SKM-1 (cell line): ENCODE data around the gene SGPL1.
"Not testable (repeated sequence)": the region's sequence is repeated elsewhere in the genome, so short reads cannot be mapped to it uniquely, and the experiment has no call there.

Source experiments
- DNase-seq: peaks from one replicate; lab custom pipeline; 2025; ENCODE audit not compliant: unreplicated experiment; lab: John Stamatoyannopoulos, UW

The SGPL1 gene, protein sequence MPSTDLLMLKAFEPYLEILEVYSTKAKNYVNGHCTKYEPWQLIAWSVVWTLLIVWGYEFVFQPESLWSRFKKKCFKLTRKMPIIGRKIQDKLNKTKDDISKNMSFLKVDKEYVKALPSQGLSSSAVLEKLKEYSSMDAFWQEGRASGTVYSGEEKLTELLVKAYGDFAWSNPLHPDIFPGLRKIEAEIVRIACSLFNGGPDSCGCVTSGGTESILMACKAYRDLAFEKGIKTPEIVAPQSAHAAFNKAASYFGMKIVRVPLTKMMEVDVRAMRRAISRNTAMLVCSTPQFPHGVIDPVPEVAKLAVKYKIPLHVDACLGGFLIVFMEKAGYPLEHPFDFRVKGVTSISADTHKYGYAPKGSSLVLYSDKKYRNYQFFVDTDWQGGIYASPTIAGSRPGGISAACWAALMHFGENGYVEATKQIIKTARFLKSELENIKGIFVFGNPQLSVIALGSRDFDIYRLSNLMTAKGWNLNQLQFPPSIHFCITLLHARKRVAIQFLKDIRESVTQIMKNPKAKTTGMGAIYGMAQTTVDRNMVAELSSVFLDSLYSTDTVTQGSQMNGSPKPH

DNA sequence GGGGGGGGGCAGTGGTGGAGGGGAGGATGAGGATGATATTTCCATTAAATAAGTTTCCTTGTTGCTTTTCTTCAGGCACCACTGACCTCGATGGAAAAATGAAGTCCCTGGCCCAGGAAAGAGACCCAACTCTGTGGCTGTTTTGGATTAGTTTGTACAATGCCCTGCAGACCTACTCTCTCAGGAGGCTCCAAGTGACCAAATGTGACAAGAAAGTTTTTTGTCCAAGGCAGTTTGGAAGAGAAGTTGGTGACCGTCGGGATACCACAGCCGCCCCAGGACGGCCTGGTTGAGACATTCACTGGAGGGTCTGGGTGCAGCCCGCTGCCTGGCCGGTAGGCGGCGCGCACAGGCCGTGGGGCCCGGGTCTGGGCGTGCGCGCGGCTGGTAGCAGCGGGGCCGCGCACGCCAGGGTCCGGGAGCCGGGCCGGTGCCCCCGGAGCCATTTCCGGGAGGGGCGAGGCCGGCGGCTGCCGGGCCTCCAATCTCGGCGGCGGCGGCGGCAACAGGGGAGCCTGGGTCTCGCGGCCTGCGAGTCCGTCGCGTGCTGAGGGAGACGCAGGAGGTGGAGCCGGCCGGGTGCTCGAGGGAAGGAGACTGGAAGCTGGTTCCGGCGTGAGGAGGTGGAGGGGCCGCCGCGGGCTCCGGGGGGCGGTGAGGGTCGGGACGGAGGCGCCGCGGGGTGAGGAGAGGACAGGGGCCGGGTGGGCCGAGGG lies at the start of gene SGPL1:
SGPL1 (plus strand) TSS at position 445 of the 716 bp plus-strand sequence. CDS start 906 bp downstream, outside the sequence.
- peak; percentile 59 for DNase-seq

DNA sequence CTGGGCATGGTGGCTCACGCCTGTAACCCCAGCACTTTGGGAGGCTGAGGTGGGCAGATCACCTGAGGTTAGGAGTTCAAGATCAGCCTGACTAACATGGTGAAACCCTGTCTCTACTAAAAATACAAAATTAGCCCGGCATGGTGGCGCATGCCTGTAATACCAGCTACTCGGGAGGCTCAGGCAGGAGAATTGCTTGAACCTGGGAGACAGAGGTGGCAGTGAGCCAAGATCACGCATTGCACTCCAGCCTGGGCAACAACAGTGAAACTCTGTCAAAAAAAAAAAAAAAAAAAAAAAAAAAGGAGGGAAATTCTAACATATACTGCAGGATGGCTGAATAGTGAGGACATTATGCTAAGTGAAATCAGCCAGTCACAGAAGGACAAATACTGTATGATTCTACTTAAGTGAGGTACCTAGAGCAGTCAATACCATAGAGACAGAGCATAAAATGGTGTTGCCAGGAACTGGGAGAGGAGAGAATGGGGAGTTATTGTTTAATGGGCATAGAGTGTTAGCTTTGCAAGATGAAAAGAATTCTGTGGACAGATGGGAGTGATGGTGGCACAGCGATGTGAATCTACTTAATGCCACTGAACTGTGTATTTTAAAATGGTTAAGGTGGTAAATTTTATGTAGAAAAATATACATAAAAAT lies 47.6 kb upstream of the SGPL1 start:
- not testable (repeated sequence) for DNase-seq

DNA sequence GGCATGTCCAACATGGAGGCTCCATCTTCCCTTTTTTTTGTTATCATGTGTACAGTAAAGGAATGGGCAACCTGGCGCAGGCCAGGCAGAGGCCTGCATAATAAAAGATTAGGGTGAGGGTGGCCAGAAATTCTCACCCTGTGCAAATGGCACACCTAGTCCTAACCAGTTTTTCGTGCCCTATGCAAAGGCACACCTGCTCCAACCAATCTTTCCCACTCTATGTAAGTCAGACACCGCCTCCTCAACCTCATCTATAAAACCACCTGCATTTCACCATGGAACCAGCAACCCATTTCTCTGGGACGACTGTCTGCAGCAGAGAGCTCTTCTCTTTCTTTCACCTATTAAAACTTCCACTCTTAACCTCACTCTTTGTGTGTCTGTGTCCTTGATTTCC lies 46.6 kb upstream of the SGPL1 start:
- DNase-seq = no peak

DNA sequence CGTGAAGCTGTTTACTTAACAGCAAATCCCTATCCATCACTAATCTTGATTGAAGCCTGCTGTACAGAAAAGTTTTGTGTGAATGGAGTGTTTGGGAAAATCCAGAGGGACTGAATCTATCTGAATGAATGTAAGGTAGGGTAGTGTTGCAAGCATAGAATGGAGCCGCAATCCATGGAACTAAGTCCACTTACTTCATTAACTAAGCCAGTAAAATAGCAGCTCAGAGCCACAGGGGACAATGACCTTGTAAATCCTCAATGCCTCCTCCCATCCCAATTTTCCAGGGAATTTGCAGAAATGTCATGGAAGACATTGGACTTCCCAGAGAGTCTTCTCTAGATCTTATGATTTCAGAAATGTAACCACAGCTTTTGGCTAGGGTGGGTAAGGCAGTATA lies 45.7 kb upstream of the SGPL1 start:
- DNase-seq = no peak

DNA sequence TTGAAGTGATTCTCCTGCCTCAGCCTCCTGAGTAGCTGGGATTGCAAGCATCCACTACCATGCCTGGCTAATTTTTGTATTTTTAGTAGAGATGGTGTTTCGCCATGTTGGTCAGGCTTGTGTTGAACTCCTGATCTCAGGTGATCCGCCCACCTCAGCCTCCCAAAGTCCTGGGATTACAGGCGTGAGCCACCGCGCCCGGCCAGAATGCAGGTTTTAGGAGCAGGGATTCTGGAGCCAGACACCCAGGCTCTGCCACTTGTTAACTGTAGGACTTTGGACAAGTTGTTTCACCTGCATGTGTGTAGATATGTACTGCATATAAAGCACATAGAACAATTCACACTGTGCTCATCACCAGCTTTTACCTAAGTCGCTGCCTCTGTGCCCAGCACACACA lies 45.2 kb upstream of the SGPL1 start:
- not testable (repeated sequence) for DNase-seq

DNA sequence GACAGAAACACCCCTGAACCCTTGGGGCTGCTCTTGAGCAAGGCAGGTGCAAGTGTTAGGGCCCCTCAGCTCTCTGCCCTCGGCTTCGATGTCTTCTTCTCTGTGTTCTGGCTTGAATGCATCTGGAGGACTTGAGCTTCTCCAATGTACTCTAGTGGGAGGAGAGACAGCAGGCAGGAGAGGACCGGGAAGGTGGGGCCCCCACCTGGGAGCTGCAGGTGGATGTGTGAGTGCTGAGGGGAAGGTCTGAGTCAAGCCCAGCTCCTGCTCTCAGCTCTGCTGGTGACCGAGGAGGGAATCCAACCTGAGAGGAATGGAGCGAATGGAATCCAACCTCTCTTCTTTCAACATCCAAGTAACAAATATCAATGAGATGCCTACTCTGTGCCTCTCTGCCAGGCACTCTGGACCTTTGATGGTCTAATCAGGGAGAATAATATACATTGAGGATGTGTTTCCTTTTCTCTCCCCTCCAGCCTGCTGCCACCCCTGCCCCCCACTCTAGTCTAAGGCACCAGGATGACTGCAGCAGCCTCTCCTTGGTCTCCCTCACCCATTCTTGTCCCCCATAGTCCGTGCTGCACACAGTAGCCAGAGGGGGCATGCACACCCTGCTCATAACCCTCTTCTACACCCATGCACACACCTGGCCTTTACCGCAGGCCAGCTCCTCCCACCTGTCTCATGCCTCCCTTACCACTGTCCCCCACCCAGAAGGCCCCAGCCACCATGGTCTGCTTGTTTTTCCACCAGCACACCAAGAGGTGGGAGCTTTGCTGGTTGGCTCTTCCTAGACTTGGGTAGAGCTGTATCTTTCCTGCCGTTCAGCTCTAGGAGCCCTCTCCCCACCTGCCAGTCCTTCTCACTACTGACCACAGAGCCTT lies 44.2 kb upstream of the SGPL1 start:
- DNase-seq = no peak

DNA sequence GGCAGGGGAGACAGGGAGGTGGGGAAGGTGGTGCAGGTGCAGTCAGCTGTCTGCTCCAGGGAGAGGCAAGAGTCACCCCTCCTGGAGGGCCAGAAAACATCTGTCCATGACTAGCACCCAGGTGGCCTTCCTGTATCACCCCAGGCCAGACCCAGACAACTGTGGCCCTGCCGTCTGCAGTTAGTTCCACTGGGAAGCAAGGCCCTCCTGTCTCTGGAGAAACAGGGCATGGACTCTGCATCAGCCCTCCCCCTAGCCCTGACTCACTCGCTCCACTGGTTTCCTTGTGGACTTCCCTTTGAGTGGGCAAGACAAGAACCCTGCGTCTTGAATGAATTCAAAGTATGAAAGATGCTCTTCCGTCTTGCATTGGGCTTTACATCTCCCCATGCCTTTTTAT lies 43.1 kb upstream of the SGPL1 start:
- DNase-seq = no peak

DNA sequence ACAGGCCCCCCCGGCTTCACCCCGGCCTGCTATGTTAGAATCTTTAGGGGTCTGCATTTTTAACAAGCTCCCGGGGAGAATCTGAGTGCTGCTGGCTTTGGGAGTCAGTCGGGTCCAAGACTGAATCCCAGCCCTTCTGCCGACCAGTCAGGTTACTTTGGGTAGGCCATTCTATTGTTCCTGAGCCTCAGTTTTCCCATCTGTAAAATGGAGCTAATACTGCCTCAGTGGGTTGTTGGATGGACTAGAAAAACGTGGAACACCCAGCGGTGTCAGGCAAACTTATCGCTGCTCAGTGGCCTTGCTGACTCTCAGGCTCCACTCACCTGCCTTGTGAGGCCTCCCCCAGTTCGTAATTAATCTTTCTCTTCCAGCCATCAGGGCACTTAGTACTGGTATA lies 42.3 kb upstream of the SGPL1 start:
- DNase-seq = no peak

DNA sequence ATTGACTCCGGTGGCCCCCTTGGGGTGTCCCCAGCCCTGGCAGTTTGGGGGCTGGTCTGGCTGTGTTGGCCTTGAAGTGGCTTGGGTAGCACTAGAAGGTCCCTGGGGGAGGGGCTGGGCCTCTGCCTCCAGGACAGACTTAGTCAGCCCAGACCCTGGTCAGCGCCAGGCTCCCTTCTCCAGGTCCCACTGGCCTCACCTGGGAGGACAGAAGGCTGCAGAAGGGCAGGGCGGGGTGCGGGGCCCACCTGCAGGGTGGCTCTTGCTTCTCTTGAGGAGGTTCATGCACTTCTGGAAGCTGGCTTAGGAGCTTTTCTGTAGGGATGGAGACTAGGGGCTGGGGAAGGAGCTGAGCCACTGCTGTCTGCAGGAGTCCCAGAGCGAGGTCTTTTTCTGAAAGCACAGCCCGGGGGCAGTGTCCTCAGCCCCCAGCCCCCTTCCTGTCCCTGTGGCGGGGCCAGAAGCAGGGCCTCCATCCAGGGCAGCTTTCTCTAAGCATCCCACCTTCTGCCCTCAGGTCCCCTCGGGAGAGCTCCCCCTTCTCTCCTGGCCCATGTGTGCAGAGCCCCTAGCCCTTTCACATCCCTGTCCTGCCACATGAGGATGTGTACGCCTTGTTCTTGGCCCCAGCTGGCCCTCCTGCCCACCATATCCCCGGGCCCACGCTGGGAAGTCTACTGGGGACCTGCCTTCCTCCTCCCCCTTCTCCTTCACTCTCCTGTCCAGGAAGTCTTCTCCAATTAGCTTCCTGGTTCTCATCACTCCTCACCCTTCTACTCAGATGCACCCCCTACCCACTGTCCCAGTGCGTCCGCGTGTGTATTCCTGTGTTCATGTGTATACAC lies 41.6 kb upstream of the SGPL1 start:
- no peak for DNase-seq

DNA sequence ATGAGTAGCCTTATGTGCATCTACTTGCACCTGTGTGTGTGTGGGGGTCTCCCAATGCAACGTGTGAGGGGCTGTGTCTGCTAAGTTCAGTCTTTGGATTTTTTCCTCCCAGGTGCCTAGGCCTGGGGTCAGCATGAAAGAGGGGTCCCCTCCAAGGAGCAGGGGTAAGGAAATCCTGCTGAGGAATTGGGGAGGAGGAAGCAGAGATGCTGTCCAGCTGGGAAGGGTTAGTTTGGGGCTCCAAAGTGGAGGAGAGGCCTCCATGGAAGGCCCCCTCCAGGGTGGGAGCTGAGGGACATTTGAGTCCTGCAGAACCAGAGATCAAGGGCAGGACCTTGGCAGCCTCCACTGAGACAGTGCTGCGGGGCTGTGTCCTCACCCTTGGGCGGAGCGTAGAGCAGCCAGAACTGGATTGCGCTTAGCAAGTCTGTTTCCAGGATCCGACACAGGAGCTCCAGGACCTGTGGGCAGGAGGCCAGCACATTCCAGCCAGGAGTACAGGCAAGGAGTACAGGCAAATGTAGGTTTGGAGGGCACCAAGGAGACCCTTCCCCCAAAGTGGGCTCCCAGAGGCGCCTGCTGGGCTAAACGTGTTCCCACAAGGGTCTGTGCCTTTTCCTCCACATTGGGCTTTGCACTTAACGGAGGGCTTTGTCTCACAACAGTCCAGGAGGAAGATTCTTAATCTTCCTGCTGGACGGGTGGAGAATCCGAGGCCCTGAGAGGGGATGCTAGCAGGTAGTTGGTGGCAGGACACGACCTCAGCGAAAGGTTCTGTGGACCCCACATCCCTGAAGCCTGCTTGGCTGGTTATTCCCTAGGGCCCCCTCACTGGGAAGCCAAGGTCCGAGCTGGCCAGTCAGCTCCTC lies 40.7 kb upstream of the SGPL1 start:
- no peak for DNase-seq

DNA sequence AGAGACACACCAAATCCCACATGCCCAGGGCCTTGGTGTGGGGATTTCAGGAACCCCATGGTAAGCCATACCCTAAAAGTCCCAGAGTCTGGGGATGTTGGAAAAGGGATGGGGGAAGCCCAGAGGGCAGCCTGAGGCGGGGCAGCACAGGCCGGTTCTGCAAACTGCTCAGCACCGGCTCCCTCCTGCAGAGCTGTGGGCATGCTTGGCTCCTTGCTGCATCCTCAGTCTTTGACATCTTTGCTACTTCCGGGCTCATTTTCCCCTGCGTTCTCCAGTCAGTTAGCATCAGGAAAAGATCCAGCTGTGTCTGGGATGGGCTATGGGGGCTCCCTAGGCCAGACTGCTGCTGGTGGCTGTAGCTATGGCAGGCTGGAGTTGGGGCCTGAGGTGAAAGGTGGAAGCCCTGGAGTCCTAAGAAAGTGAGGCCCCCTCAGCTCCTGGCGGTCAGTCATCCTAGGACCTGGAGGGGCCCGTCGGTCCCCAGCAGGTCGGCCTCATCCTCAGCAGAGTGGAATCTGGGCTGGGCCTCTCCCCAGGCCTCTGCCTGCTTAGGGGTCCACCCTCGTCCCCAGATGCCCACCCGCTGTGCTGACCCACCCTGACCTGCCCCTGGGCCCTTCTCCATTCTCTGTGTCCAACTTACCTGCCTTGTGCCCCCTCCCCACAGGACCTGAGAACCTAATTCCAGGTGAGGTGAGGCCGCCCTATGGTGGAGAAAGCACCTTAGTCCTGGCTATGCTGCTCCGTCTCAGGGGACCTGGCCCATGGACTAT lies 39.9 kb upstream of the SGPL1 start:
- no peak for DNase-seq

DNA sequence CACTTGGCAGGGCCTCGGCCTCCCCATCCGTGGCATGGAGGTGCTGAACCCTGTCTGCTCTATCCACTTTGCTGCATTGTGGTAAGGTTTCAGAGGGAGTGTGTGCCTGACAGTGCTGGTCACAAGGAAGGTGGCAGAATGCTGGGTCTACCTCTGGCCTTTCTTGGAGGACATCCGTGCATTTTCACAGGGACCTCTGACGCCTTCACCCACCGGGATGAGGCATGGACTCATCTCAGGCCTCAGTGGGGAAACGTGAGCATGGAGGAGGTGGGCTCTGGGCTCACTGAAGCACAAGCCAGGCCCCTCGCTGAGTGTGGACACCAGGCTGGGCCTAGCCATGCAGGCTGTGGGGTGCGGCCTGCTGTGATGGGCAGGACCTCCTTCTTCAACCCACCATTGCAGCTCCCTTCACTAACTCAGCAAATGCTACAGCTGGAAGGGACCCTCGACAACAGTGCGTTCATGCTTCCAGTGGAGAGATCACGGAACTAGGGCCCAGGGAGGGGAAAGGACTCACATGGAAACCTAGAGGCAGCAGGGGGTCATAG lies 39.2 kb upstream of the SGPL1 start:
- no peak for DNase-seq

DNA sequence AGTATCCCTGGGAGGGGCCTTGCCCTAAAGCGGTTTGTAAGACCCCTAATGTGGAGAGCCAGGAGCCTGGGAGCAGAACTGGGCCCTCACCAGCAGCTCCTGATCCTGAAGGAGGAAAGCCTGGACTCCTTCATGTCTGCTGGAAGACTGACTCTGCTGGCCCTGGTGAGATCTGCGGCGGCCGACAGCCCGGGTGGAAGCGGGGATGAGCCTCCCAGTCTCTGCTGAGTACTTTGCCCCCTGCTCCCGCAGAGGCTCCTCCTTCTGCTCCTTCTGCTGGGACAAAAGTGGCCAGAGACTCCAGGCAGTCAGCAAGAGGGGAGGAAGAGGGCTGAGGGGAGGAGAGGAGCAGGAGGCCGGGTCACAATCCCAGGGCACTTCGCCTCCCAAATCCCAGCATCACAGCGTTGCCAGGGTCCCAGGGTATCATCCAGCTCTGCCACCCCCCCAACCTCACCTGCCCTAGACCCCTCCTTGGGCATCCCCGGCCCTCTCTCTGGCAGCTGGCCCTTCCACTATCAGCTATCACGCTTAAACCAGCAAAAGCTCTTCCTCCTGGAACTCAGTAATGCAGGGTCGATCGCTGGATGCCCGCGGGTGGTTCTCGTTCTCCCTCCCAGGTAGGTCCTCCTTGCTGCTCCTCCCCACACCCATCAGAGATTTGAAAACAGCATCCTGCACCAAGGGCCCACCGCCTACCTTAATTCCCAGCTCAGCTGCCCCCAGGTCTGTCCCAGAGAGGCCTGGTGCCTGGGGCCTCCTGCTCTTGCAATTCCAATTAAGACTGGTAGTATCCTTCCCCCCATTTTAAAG lies 38.5 kb upstream of the SGPL1 start:
- DNase-seq = no peak

DNA sequence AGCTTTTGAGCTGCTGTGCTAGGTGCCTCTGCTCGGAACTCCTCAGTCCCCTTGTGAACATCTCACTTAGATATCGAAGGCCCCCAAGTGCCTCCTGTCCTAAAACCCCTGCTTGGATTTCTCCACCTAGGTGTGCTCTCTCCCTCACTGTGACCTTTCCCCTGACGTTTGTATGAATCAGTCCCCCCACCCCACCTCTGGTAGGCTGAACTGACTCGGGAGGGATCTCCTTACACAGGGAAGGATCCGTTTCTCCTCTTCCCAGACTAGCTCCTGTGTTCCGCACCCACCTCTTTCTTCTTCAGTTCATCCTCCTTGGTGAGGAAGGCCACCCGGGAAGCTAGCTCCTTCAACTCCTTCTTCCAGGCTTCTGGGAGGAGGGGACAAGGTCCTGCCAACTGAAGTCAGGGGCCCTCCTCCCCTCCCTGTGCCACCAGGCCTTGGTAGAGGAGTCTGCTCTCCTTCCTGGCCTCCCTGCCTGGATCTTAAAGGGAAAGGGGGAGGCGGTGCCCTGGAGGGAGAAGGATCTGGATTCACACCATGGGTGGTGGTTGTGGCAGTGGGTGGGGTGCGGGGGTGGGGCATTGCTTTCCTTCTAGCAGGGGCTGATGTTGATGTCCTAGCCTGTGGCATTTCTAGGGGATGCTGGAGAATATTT lies 37.4 kb upstream of the SGPL1 start:
- DNase-seq = no peak

DNA sequence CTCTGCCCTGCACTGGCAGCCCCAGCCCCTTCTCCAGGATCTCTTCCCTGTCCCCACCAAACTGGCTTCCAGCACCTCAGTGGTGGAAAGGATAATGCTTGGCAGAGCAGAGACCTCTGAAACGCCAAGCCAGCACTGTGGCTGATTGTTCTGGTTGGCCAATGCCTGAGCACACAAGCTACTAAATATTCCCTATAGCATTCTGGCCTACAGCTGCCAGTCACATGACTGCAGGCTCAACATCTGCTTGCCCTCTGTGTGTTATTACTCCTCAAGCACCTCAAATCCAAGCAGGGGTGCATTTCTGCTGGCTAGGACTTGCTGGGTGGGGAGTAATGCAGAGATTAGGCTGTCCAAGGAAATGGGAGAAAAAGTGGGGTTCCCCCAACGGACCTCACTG lies 36.7 kb upstream of the SGPL1 start:
- no peak for DNase-seq
